ENCODE data around the gene PDE4B.
"Not testable (repeated sequence)": the region's sequence is repeated elsewhere in the genome, so short reads cannot be mapped to it uniquely, and the experiment has no call there.

PDE4B gene

GRCh38 chr1:65817891-65818290 is 25.2 kb downstream of the PDE4B start:
- DNase-seq: no peak

DNA sequence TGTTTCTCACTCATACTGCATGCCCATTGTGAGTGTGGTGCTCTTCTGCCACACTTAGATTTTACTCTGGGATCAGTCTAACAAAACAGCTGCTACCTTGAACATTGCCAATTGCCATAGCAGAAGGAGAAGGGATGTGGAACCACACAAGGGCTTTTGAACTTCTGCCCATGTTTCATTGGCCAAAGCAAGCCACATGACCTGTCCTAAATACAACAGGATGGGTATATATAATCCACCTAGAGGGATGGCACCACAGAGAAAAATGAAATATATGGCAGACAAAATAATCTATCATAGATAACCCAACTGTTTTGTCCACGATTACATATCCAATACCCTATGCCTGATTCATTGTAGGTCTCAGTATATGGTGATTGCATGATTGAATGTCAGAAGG is 26.3 kb downstream of the PDE4B start:
- no peak for DNase-seq

GRCh38 chr1:65820983-65821382 is 28.3 kb downstream of the PDE4B start:
- DNase-seq: no peak

DNA sequence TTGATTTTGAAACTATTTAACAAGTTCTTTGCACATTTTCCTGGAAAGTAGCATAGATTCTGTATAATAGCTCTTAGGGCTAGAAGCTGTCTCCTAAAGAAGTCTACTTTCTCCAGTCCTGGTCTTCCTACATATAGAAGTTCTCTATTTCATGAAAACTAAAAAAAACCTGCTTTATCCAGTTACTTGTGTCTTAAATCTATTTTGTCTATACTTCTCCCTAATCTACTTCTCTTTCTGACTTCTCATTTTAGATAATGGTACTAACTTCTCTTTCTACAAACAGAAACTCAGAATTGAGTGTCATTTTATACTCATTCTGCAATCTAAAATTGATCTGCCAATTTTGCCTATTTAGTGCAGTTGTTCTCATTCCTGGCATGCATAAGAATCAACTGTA is 28.7 kb downstream of the PDE4B start:
- DNase-seq: no peak

DNA sequence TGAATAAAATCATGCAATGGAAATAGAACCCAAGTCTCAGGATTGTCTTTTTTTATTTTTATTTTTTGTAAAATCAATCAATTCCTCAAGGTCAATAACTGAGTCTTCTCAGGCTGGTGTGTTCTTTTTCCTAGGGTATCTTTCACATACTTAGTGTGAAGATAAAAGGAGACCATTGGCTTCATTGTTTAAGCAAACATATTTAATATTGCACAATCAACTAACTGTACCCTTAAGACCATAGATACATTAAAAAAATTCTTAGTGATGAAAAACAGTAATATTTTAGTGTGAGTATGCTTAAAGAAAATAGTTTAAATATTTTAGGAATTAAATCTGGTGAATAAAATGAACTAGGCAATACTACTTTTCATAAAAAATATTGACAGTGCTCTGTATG is 31.4 kb downstream of the PDE4B start:
- DNase-seq: no peak

DNA sequence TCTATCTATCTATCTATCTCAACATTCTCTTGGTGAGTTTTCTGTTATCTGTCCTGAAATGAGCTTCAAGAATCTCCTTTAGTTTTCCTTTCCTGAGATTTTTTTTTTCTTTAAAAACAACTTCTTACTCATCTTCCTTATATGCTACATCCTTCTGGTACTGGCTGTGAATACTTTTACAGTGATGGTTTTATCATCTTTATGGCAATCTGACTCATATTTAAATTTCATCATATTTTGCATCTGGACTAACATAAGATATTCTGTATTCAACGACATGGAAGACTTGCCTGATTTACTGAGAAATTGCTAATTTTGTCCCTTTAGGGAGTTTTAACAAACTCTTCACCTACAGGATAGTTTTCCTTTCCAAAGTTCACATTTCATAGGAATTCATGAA is 33.0 kb downstream of the PDE4B start:
- DNase-seq: no peak

DNA sequence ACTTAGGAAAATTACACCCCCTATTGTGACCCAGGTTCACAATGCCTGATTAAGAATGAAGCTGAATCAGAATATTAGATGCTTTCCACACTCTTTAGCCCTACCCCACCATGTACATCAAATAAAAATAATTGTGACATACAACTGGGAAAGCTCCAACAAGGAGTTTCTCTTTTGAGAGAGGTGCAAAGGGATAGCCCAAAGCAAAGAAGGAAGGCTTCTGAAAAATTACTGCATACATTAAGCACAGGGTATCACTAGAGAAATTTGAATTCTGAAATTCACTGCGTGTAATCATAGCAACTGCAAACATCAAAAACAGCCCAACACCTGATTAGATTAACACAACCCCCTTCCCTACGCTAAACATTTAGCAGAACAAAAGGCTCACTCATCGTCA is 34.1 kb downstream of the PDE4B start:
- DNase-seq: no peak

DNA sequence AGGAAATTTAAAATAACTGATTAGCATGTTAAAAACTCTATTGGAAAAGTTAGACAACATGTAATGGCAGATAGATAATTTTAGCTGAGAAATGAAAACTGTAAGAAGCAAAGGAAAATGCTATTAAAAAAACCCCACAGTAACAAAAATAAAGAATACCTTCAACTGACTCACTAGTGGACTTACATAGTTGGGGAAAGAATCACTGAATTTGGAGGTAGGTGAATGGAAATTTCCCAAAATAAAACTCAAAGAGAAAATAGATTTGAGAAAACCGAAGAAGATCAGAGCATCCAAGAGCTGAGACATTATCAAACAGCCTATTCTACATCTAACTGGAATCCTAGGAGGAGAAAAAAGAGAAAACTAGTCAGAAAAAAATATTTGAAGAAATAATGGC is 34.7 kb downstream of the PDE4B start:
- no peak for DNase-seq

DNA sequence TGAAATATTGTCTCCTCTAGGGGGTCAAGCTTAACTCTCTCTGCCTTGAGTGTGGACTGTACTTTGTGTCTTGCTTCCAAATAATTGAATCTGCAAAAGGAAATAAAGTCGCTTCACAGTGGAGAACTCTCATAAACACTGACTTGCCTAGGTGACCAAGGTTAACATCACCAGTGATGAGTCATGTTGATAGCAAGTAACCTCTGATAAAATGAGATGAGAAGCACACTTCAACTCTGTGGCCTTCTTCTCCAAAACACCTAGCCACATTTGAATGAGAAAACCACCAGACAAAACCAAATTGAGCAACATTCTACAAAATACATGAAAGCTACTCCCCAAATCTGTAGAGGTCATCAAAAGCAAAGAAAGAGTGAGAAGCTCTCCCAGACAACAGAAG is 37.6 kb downstream of the PDE4B start:
- DNase-seq: no peak

DNA sequence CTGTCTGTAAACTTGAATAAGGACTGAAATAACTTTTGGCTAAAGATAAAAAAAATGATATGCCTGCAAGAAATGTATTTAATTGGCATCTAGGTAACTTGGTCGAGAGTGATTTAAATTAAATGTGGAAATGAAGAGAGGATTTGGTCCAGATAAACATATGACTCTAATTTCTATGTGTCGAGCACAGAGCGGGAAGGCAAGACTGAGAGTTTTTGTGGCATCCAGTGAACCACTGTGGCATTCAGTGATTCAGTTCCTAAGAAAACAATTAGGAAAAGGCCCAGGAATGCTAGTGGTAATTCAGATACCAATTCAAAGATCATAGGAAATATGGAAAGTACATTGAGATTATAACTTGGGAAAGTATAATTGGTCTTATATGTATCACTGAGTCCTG is 39.6 kb downstream of the PDE4B start:
- no peak for DNase-seq

DNA sequence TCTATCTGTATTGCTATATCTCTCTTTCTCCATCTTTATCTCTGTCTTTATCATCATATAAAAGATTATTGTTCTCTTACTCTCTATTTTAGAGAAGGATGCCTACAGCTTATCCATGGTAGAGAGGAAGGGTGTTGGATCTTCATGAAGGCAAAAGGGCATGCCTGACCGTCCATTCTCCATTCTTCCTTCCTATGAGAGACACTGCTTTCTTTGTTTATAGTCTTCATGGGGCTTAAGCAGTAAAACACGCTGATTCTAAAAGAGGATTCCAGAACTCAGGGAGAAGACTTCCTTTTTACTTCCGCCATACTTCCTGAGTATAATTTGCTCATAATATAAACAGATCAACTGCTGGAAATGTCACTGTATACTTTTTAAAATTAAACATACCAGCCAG is 44.0 kb downstream of the PDE4B start:
- no peak for DNase-seq

DNA sequence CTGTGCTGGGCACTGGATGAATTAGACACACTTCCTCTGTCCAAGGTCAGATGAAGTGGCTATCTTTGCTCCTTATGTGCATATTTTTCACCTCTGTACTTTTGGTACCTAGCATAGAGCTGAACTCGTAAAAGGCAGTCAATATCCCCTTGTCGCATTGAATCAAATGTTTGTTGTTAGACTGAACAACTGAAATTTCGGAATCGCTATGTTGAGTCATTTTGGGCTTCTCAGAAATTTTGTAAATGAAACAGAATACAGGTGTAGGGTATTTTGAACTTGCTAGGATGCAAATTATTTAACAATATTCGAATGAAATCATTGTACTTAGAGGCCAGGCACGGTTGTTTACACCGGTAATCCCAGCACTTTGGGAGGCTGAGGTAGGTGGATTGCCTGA is 48.0 kb downstream of the PDE4B start:
- DNase-seq: no peak

GRCh38 chr1:65844296-65844695 is 51.6 kb downstream of the PDE4B start:
- no peak for DNase-seq

DNA sequence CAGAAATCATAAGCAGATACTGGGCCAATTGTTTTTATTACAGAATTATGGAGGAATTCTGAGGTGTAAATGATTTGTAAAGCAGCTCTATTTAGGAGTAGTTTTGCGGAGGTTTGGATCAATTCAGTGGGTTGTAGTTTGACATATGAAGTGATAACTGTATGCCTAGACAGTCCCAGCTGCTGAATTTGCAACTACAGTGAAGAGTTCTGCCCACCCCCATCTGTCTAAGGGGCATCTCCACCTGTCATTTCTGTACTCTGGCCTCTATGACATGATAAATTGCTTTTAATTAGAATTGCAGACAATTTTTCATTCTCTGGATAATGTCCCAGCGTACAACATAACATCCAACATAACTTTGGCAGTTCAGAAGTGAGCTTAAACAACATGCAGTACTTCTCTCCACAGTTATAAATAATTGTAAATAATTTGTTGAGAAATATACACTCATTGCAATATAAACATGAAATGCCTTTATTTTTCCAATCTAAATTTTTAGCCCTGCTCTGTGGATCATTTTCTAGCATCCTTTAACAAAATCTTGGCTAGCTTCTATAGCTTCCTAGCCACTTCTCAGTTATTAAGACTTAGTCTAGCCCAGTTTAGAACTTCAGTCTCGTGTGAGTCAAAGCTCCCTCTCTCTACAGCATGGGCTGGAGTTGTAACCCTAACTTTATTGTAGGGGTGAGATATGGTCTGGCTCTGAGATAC is 52.3 kb downstream of the PDE4B start:
- DNase-seq: no peak

GRCh38 chr1:65845535-65846060 is 52.9 kb downstream of the PDE4B start:
- no peak for DNase-seq

DNA sequence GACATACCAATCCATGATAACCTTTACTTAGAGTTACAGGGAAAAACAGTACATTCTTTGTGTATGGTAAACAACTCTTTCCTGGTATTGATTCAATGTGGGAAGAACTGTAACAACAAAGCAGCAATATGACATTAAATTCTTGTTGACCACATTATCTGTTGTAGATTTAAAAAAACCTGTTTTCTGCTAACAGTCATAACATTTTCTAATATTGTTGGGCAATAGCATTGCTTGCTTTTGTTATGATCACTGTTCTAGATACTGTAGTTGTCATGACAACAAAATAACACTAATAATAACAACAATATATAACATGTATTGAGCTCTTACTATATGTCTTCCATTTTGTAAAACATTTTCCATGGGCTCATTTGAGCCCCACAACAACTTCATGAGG is 54.2 kb downstream of the PDE4B start:
- DNase-seq: no peak

DNA sequence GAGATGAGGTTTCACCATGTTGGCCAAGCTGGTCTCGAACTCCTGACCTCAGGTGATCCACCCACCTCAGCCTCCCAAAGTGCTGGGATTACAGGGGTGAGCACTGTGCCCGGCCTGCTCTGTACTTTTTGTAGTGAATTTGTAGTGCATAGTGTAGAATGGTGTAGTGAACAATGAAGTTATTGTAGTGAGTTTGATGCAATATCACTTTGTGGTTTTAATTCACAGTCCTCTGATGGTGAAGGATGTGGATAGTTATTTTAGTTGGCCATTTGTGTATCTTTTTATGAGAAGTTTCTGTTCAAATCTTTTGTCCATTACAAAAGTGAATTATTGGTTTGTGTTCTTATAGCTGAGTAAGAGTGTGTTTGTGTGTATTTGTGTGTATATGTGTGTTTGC is 57.6 kb downstream of the PDE4B start:
- no peak for DNase-seq

DNA sequence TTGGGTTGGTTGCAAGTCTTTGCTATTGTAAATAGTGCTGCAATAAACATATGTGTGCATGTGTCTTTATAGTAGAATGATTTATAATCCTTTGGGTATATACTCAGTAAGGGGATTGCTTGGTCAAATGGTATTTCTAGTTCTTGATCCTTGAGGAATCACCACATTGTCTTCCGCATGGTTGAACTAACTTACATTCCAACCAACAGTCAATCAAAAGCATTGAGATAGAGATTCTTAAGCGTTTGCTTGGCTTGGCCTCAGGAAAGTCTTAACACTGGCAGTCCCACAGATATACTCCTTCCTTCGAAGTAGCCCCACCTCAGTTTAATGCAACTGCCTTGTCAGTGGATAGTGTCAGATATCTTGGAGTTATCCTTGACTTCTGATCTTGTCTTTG is 63.9 kb downstream of the PDE4B start:
- DNase-seq: not testable (repeated sequence)

DNA sequence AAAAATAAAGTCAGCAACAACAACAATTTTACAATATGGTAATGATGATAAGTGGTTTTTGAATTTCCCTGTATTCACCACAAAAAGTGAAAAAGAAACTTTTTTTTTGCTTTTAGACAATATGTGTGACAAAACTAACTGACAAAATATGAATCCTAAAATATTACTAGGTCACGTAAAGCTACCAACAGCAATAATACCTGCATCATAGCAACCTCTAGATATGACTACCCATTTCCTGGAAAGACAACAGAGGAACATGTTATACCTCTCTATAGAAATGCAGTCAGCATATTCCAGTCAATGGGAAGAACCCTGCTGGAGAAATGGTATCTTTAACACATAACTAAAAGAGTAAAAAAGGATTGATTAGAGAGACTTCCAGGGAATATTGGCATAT is 73.7 kb downstream of the PDE4B start:
- DNase-seq: no peak

- no peak for DNase-seq
These were observed 79.6 kb downstream of the PDE4B start for GRCh38 chr1:65872301-65872700.

DNA sequence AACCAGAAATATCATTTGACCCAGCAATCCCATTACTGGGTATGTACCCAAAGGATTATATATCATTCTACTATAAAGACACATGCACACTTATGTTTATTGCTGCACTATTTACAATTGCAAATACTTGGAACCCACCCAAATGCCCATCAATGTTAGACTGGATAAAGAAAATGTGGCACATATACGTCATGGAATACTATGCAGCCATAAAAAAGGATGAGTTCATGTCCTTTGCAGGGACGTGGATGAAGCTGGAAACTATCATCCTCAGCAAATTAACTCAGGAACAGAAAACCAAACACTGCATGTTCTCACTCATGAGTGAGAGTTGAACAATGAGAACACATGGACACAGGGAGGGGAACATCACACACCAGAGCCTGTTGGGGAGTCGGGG is 85.6 kb downstream of the PDE4B start:
- DNase-seq: not testable (repeated sequence)

DNA sequence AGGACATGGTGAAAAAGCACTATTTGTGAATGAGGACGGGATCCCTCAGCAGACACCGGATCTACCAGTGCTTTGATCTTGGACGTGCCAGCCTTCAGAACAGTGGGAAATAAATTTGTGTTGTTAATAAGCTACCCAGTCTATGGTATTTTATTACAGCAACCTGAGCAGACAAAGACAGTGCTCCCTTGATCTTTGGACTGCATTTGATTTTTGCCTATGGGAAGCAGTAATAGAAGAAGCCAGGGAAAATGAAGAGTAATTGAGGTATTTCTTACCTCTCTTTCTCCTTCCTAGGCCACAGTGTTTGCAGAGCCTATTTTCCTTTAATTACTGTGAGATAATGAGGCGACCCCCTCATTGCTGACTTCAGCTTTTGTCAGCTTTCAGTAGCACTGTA is 87.9 kb downstream of the PDE4B start:
- DNase-seq: no peak

DNA sequence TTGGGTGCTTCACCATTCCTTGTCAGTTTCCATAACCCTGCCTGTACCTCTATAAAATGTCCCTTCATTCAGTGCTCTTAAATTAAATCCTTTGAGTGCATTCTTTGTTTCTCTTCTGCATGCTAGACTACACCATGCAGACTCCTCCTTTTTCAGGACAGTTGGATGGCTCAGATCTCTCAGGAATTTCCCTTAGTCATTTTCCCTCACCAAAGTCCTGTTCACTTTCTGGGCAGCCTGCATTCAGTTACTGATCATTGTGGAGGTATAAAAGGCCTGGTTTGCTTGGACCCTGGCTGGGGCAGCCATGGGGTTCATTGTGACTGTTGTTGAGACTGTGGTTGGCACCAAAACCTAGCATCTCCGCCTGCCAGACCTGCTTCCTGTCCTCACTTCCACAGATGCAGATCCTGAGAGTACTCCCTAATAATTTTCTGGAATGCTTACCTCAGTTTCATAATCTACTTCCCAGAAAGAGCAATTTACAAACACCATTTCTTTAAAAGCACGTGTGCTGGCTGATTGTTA is 88.4 kb downstream of the PDE4B start:
- DNase-seq: no peak

DNA sequence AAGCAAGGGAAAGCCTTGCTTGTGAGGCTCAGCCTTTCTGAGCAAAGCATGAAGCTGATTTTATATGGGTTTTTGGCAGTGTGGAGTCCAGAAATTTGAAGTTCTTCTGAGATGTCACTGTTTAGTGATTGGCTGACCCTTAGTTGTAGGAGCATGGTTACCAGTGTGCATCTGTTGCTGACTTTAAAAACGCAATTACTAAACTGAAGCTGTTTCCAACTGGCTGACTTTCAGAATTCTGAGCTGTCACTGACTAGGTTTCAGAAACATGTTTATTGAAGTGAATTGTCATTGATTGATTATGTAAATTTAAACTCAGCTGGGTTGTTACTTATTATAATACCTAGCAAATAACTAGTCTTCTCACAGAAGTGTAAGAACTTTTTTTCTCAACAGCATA is 89.4 kb downstream of the PDE4B start:
- DNase-seq: no peak

- DNase-seq: no peak
These were observed 96.7 kb downstream of the PDE4B start for GRCh38 chr1:65889441-65889840.
